Measurements from ENCODE around the gene TMUB2.

DNA sequence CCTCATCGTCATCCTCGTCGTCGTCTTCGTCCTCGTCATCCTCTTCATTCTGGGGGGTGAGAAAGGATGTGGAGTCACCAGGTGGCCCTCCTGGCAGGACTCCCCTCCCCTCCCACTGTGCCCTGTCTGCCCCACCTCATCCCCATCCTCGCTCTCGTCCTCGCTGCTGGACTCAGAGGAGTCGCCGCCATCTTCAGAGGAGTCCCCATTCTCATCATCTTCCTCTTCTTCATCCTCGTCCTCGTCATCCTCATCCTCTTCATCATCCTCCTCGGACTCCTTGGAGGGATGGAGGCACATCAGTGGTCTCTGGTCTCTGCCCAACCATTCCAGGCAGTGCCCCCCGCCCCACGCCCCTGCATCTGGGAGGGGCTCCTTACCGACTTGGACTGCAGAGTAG, 20.5 kb downstream of the TMUB2 start:
- TF ChIP-seq, protein P1, sequence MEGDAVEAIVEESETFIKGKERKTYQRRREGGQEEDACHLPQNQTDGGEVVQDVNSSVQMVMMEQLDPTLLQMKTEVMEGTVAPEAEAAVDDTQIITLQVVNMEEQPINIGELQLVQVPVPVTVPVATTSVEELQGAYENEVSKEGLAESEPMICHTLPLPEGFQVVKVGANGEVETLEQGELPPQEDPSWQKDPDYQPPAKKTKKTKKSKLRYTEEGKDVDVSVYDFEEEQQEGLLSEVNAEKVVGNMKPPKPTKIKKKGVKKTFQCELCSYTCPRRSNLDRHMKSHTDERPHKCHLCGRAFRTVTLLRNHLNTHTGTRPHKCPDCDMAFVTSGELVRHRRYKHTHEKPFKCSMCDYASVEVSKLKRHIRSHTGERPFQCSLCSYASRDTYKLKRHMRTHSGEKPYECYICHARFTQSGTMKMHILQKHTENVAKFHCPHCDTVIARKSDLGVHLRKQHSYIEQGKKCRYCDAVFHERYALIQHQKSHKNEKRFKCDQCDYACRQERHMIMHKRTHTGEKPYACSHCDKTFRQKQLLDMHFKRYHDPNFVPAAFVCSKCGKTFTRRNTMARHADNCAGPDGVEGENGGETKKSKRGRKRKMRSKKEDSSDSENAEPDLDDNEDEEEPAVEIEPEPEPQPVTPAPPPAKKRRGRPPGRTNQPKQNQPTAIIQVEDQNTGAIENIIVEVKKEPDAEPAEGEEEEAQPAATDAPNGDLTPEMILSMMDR (IDR thresholded peaks at IDR 0.05; ENCODE audit: poor library complexity), result no peak
- no peak for TF ChIP-seq EZH2phosphoT487 (IDR thresholded peaks at IDR 0.05; ENCODE audit: low read depth, severe bottlenecking, unreplicated experiment)
- no peak for TF ChIP-seq EZH2 (IDR thresholded peaks at IDR 0.05; ENCODE audit: borderline replicate concordance)
